ENCODE results near the gene NUDC. TPM values are rescaled to one million over a fixed set of nuclear protein-coding genes. Genes with fewer than 3 reads are reported as not detected.

The NUDC gene
- total and polyA plus RNA-seq, 2 of the 13 experiments (the other 11 are each of a cell fraction or from before 2014, with no cell fraction given) = 34.7 to 104 TPM

DNA sequence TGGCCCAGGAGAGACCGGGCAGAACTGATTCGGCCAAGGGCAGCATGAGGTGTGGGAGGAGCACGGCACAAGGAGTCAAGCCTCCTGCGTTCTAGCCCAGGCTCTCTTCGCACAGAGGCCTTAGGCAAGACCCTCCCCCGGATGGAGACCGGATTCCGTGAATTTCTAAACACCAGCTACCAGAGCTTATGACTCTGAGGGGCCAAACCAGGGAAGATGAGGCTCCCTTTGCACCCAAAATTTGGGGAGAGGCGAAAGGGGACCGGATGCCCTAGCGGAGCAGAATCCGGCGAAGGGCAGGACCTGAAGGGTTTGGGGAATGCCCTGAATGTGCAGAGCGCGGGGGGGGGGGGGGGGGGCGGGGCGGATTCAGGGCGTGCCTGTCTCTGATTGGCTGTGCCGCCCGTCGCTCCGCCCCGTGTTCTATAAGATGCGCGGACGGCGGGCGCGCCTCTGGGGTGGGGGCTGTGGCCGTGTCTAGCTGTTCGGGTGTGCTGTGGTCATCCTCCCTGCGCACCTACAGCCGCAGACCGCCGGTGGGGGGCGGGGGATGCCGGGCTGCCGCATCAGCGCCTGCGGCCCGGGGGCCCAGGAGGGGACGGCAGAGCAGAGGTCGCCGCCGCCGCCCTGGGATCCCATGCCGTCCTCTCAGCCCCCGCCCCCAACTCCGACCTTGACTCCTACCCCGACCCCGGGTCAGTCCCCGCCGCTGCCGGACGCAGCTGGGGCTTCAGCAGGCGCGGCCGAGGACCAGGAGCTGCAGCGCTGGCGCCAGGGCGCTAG lies 71.9 kb downstream of the NUDC start, which contains the start of gene TRNP1 (continued):
- TF ChIP-seq, protein P1, sequence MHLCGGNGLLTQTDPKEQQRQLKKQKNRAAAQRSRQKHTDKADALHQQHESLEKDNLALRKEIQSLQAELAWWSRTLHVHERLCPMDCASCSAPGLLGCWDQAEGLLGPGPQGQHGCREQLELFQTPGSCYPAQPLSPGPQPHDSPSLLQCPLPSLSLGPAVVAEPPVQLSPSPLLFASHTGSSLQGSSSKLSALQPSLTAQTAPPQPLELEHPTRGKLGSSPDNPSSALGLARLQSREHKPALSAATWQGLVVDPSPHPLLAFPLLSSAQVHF (CRISPR knock-in tag; IDR thresholded peaks at IDR 0.05) = no peak; the same call in 1 of the 2 replicates
- peak; percentile 23; the same call in 1 of the 2 replicates for TF ChIP-seq ZNF564 (CRISPR knock-in tag; IDR thresholded peaks at IDR 0.05)
- peak in 1 of 2 experiments; percentile 74; a peak in 2 of 4 replicates for TF ChIP-seq EP300 (IDR thresholded peaks at IDR 0.05; ENCODE audit: low read depth in 2 of 2, low read length in 2 of 2)
- peak; percentile 73; the same call in 1 of the 2 replicates for TF ChIP-seq EP300 (CRISPR knock-in tag; IDR thresholded peaks at IDR 0.05; ENCODE audit: borderline replicate concordance)
- peak; percentile 70 for TF ChIP-seq MED8 (CRISPR knock-in tag; IDR thresholded peaks at IDR 0.05; ENCODE audit: insufficient replicate concordance)
- TF ChIP-seq JARID2 (CRISPR knock-in tag; IDR thresholded peaks at IDR 0.05; ENCODE audit: insufficient replicate concordance) = no peak
- no peak for TF ChIP-seq ZNF143 (CRISPR knock-in tag; IDR thresholded peaks at IDR 0.05)
- TF ChIP-seq KLF12 (CRISPR knock-in tag; IDR thresholded peaks at IDR 0.05; ENCODE audit: borderline replicate concordance) = peak; percentile 94
- TF ChIP-seq ZSCAN9 (CRISPR knock-in tag; IDR thresholded peaks at IDR 0.05; ENCODE audit: borderline replicate concordance) = peak; percentile 61; the same call in 1 of the 2 replicates
- TF ChIP-seq ERF (CRISPR knock-in tag; IDR thresholded peaks at IDR 0.05) = peak; percentile 76
- TF ChIP-seq ZNF546 (CRISPR knock-in tag; conservative IDR thresholded peaks at IDR 0.05) = peak; percentile 70; the same call in 1 of the 2 replicates
- peak; percentile 85 for TF ChIP-seq IKZF4 (CRISPR knock-in tag; IDR thresholded peaks at IDR 0.05; ENCODE audit: borderline replicate concordance, low read depth, not compliant biosample characterization)
- peak; percentile 71 for TF ChIP-seq HNF4A (CRISPR knock-in tag; IDR thresholded peaks at IDR 0.05)
- TF ChIP-seq ELF4 (CRISPR knock-in tag; IDR thresholded peaks at IDR 0.05; ENCODE audit: borderline replicate concordance) = no peak
- peak; percentile 84 for TF ChIP-seq FOXO1 (CRISPR knock-in tag; IDR thresholded peaks at IDR 0.05)
- TF ChIP-seq GATA4 (IDR thresholded peaks at IDR 0.05; ENCODE audit: borderline replicate concordance, low read depth) = peak; percentile 95
- peak; percentile 90 for TF ChIP-seq RBFOX2 (IDR thresholded peaks at IDR 0.05; ENCODE audit: low read depth, low read length)
- TF ChIP-seq PHF21A (CRISPR knock-in tag; IDR thresholded peaks at IDR 0.05) = peak; percentile 66
- 0 out of 2 replicates have a peak, but pooled peaks have one; percentile 67 for TF ChIP-seq MIER2 (CRISPR knock-in tag; IDR thresholded peaks at IDR 0.05)
- TF ChIP-seq RBAK (CRISPR knock-in tag; IDR thresholded peaks at IDR 0.05) = no peak
- TF ChIP-seq, protein P2, sequence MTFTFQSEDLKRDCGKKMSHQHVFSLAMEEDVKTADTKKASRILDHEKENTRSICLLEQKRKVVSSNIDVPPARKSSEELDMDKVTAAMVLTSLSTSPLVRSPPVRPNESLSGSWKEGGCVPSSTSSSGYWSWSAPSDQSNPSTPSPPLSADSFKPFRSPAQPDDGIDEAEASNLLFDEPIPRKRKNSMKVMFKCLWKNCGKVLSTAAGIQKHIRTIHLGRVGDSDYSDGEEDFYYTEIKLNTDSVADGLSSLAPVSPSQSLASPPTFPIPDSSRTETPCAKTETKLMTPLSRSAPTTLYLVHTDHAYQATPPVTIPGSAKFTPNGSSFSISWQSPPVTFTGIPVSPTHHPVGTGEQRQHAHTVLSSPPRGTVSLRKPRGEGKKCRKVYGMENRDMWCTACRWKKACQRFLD (CRISPR knock-in tag; IDR thresholded peaks at IDR 0.05; ENCODE audit: borderline replicate concordance) = peak; percentile 13; the same call in 1 of the 2 replicates
- TF ChIP-seq ZNF256 (CRISPR knock-in tag; conservative IDR thresholded peaks at IDR 0.05) = no peak; the same call in 1 of the 2 replicates
- TF ChIP-seq, protein P3, sequence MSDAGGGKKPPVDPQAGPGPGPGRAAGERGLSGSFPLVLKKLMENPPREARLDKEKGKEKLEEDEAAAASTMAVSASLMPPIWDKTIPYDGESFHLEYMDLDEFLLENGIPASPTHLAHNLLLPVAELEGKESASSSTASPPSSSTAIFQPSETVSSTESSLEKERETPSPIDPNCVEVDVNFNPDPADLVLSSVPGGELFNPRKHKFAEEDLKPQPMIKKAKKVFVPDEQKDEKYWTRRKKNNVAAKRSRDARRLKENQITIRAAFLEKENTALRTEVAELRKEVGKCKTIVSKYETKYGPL (CRISPR knock-in tag; IDR thresholded peaks at IDR 0.05) = peak; percentile 54; the same call in 1 of the 2 replicates
- TF ChIP-seq, protein P4, sequence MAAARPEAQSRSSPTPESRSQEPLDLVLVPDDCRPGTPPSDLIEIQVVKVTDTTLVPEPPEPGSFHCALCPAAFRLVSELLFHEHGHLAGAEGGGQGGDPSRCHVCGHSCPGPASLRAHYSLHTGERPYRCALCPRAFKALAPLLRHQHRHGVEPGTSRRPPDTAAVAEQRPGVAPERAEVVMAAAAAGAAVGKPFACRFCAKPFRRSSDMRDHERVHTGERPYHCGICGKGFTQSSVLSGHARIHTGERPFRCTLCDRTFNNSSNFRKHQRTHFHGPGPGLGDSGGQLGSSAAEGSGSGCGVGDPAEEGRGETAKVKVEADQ (CRISPR knock-in tag; IDR thresholded peaks at IDR 0.05; ENCODE audit: borderline replicate concordance) = peak; percentile 86; the same call in 1 of the 2 replicates

Measured in HepG2 (cell line).